ENCODE results near the gene KCTD12.

DNA sequence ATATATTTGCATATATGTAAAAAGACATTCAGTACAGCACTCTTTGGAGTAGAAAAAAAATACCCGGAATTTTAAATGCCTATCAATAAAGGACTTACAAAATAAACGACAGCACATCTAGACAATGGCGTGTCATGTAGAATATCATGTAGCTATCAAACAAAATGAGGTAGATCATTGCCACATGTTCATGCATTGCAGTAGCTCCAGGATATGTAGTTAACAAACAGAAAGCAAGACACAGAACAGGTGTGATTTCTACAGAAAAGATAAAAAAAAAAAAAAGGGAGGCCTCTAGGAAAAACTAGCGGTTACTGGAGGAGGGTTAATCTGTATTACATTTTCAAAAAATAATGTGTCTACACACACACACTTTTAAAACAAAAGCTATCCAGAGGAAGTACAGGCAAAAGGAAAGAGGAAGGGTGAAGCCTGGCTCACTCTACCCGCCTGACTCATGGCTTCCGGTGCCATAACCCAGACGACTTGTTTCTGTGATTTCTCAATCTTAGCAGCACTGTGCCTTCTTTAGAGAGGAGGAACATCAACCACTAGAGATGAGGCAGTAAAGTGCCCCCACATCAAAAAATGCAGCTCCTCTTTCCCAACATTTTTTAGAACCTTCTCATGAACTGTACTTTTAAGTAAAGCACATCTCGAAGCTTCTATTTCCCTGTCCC, 6.9 kb downstream of the KCTD12 start:
- TF ChIP-seq, protein P1, sequence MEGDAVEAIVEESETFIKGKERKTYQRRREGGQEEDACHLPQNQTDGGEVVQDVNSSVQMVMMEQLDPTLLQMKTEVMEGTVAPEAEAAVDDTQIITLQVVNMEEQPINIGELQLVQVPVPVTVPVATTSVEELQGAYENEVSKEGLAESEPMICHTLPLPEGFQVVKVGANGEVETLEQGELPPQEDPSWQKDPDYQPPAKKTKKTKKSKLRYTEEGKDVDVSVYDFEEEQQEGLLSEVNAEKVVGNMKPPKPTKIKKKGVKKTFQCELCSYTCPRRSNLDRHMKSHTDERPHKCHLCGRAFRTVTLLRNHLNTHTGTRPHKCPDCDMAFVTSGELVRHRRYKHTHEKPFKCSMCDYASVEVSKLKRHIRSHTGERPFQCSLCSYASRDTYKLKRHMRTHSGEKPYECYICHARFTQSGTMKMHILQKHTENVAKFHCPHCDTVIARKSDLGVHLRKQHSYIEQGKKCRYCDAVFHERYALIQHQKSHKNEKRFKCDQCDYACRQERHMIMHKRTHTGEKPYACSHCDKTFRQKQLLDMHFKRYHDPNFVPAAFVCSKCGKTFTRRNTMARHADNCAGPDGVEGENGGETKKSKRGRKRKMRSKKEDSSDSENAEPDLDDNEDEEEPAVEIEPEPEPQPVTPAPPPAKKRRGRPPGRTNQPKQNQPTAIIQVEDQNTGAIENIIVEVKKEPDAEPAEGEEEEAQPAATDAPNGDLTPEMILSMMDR (conservative IDR thresholded peaks at IDR 0.05 in 1 of 2, IDR thresholded peaks at IDR 0.05 in 1 of 2; ENCODE audit: extremely low read depth in 1 of 2, insufficient read depth in 1 of 2, low read depth in 1 of 2, low read length in 2 of 2) = no peak
- no peak for TF ChIP-seq EZH2 (IDR thresholded peaks at IDR 0.05; ENCODE audit: borderline replicate concordance, low read length)

All from mammary epithelial cell (primary cell).